GM12801 (cell line): ENCODE measurements around the gene PODXL.

Experiments
- TF ChIP-seq, protein P1 (sequence below): IDR thresholded peaks from one replicate; pipeline ENCODE4 v1.5.1; 2011; ENCODE audit warnings: control low read depth; ENCODE audit not compliant: insufficient read length; ENCODE audit errors: extremely low read depth

Gene PODXL

DNA sequence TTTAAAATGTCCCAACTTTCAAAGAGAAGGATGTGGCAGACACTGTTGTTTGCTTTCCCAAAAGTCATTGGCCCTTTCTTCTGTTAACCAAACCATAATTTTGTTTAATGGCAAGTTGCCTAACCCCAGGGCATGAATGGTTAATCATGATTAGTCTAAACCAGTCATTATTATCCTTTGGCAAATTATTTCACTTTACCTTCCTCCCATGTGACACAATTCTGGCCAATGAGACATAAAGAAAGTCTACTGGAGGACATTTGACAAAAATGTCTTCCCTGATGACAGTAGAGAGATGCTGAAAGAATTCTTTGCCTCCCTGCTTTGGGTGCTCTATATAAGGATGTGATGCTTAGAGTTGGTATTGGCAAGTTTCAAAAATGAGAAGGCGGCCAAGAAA is 101.9 kb downstream of the PODXL start:
- TF ChIP-seq, protein P1, sequence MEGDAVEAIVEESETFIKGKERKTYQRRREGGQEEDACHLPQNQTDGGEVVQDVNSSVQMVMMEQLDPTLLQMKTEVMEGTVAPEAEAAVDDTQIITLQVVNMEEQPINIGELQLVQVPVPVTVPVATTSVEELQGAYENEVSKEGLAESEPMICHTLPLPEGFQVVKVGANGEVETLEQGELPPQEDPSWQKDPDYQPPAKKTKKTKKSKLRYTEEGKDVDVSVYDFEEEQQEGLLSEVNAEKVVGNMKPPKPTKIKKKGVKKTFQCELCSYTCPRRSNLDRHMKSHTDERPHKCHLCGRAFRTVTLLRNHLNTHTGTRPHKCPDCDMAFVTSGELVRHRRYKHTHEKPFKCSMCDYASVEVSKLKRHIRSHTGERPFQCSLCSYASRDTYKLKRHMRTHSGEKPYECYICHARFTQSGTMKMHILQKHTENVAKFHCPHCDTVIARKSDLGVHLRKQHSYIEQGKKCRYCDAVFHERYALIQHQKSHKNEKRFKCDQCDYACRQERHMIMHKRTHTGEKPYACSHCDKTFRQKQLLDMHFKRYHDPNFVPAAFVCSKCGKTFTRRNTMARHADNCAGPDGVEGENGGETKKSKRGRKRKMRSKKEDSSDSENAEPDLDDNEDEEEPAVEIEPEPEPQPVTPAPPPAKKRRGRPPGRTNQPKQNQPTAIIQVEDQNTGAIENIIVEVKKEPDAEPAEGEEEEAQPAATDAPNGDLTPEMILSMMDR = no peak
